HG03175 (cell line): ENCODE data around the gene SEMA6A.
A peak's percentile ranks its signal among the peaks of the same experiment; 100 is the strongest.
"Not testable (repeated sequence)": the region's sequence is repeated elsewhere in the genome, so short reads cannot be mapped to it uniquely, and the experiment has no call there.

ENCODE experiments used
- ATAC-seq: cut with Tn5 transposase; IDR thresholded peaks from one replicate; pipeline ENCODE4 v1.9.1; 2021; ENCODE audit warnings: mild to moderate bottlenecking, moderate library complexity; ENCODE audit not compliant: unreplicated experiment

SEMA6A gene

DNA sequence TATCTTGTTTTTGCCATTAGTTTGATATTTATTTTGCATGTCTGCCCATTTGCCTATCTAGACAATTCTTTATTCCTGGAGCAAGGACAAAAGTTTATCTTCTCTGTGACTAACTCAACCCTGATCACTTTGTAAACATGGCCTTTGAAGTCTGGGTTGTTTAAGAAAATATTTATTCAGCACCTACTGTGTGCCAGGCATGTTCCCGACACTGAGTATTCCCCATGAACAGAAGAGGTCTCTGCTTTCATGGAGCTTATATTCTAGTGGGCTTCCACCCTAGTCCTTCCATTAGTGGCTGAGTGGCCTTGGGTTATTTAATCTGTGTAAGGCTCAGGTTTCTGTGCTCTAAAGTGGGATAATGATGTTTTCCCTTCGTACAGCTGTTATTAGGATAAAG lies 49.7 kb downstream of the SEMA6A start:
- no peak for ATAC-seq

DNA sequence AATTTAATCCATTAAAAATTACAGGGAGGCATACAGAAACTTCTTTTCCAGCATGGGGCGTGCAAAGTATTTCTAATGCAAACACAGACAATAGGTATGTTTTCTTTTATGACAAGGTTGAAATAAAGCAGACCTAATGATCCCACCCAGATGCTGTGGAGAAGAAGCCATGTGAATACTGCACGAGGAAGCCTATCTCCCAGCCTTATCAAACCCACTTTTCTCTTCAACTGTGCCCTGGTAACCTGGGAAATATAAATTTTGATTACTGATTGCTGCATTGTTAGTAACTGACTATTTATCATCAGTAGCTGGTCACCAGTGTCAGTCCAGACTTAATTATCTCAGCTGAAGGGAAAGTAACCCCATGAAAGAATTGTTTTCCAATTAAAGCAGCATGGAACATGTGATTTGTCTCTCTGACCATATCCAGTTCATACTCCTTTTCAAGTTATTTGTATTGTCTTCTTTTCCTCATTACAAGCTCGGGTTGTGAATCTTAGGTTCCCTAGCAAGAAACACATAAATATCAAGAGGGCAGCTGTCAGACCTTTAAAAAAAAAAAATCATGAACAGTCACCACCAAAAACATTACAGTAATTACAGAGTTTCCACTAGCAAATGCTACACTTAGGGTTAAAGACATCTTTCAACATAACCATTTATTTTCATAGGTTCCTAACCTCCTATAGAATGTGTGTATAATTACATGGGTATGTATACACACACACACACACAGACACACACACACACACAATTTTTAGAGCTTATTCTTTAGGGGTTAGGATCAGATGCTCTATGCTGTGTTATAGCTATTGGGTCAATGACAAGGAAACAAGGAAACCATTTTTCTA lies 50.3 kb downstream of the SEMA6A start:
- ATAC-seq, result no peak

DNA sequence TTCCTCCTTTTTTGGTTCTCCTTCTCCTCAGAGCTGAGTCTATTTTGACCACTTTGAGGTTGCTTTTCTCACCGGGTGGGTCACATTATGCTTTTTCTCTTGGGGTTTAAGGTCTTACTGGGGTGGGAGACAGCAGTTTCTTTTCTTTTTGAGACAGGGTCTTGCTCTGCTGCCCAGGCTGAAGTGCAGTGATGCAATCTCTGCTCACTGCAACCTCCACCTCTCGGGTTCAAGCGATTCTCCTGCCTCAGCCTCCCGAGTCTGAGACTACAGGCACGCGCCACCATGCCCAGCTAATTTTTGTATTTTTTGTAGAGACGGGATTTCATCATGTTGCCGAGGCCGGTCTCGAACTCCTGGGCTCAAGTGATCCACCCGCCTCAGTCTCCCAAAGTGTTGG lies 51.4 kb downstream of the SEMA6A start:
- ATAC-seq, result not testable (repeated sequence)

DNA sequence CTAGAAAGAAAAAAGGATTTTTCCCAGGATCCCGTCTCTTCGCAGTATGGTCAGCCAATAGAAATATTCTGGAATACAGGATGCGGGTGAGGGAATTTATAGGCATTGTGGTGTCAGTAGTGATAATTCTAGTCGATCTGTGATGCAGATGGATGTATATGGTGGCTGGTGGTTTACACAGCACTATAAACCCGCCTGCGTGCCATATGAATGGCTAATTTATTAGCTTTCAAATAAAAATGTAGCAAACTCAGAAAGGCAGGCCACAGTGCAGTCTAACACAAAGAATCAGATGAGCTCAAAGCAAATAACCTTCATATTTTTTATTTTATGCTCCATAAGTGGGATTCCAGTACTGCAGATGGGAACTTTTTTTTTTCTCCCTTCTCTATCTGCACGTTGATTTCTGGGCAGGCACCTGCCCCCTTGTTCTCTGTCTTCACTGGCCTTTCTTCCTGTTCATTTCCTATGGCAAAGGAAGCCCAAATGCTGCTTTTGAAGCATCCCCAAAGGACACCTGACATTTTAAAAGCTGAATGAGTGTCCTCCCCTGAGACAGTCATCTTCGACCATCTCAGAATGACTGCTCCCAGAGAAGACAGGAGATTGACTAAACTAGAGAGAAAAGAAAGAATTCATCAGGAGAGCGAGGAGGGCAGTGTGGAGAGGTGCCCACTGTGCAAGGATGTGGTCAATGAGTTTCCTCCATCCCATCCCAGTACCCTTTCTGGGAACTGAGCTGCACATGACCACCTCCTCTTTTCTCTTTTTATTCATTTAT lies 52.1 kb downstream of the SEMA6A start:
- ATAC-seq, result no peak

DNA sequence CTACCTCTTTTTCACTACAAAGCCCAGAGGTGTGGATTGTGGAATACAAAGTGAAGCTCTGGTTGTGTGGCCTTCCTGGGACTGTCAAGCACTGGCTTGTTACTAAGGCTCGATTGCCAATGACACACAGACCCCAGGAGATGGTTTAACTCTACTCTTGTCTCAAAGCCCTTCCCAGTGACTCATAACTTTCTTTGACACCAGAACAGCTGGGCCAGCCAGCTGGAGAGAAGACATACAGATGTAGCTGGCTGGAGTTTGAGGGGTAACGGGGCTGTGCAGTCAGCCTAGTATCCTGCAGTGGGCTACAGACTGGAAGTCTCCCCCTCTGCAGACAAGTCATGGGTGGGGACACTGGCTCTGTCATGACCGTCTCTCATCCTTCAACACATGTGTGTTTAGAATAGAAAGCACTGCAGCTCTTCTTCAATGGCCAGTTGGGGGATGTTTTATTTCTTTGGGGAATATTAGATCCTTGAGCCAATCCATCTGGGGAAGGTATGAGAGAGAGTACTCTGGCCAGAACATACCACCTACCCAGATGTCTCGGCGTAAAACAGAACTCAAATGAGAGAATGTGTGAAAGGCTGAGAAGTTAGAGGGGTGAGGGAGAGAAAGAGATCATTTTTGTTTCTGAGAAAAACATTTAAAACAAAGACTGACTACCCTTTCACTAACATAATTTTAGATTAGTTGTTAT lies 53.3 kb downstream of the SEMA6A start:
- peak; percentile 64 for ATAC-seq

DNA sequence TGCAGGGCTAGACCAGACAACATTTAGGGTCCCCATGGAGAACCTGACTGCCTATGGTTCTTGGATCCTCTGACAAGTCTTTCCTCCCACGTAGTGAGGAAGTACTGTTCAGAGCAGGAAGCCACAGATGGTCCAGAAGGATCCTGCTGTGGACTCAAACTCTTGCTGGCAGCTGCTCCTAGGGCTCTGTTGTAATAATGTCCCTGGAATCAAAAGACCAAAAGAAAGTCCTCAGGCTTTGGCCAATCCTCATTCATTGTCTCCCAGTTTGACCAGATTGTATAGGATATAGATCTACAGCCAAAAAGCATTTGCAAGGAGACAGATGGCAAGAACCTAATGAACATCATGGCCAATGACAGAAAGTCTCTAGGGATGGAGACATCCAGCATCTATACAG lies 53.9 kb downstream of the SEMA6A start:
- ATAC-seq, result no peak

DNA sequence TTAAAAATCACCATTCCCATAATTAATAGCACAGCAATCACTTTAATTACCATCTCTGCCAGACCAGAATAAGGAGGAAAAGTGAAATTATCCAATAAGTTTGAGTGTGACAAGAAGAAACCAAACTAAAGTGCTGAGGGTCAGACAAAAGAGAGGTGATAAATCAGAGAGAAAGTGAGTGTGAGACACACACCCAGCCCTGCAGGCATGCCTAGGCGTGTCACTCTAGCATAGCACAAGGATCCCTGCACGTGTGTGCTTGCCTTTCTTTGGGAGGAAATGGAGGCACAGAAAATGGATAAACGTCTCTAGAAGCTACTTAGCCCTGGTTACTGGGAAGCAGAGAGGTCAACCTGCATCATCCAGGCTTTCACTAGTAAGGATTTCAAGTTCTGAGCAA lies 56.2 kb downstream of the SEMA6A start:
- ATAC-seq, result no peak

DNA sequence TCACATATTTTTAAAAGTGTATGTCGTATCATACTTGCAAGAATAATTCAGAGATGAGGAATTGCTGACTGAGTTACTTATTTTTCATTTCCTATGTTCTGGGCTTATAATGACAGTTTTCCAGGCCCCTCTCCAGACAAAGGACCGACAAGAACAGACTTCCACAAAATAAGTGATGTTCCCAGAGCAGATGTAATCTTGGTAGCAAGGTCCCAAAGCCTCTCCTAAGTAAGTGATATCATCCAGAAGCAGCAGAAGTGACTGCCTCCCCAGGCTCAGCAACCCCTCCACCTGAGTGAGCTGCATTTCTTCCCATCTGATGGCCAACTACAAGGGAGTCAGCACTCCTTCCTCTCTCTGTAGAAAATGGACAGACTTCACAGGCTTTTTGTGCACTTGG lies 57.1 kb downstream of the SEMA6A start:
- no peak for ATAC-seq

DNA sequence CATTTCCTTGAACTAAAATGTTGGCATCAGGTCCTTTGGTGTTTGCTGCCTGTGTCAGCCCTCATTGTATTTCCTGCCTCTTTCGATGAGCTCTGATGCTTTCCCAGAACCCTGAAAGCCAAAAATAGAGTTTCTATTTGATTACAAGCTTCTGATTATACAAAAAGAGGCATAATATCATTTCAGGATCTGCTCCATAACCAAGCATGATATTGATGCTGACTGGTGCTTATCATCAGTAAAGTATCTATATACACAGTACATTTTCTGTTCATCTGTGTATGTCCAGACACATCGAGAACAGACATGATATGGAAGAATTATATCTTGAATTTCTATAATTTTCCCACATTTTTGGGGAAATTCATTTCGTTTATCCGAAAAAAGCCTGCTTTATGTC lies 58.6 kb downstream of the SEMA6A start:
- no peak for ATAC-seq

DNA sequence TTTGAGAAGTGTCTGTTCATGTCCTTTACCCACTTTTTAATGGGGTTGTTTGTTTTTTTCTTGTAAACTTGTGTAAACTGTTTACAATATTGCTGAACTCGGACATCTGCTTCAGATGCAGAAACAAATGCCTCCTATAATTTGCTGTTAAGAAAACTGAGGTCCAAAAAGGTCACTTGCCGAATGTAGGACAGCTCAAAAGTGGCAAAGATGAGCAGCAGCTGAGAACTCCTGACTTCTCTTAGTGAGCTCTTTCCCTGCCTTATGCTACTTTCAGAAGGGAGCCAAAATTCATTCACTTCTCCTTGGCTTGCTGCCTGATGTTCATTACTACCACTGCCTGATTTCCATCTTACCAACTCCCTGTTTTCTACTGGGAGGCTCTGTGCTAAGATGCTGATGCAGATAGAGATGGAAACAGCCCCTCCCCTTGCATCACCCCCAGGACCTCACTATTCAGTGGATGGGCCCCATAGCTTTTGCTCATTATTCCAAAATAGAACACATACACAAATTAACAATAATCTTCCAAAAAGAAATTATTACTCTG lies 60.1 kb downstream of the SEMA6A start:
- no peak for ATAC-seq

DNA sequence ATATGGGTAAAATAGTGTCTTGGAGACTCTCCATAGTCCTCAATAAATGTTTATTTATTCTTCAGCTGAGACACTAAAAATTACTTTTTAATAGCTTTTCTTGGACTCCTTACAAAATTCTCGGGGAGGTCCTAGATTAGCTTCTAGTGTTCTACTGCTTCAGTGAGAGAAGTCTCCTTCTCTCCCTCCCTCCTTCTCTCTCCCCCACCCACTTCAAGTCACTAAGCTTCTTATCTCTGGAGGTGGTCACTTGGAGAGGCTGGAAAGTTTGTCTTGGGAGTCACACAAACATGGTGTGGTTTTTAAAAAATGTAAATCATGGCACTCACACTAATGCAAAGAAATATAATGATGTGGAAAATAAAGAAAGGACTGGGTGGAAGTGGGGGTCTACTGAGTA lies 64.1 kb downstream of the SEMA6A start:
- ATAC-seq, result no peak

DNA sequence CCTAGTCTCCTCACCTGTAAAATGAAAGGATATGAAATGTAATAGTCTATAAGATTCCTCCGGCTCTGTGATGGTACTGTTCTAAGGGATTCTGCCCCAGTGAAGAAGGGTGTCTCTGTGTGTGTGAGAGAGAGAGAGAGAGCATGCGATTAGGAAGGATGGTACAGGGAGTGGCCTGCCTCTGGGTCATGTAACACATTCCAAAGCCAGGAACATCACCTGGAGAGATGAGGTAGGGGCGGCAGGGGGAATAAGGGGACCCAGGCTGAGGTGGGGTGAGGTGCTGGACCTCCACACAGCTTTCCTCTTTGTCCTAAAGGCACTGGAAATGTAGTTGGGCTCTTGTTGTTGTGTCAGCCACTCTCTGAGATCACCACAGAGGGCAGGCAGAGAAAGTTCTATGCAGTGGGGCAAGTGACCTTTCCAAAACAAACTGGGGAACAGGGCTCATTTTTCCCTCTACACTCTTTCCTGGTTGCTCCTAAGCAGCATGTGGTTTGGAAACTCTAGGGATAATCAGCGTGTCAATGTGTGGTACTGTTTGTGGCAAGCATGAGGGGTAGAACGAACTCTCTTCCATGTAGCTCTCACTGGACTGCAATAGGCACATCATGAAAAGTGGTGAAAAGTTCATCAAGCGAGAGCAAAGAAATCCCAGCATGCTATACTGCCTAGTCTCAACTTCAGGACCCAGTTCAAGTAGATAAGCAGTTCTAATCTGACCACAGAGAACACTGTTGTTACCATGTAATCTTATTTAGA lies 65.0 kb downstream of the SEMA6A start:
- ATAC-seq, result no peak

DNA sequence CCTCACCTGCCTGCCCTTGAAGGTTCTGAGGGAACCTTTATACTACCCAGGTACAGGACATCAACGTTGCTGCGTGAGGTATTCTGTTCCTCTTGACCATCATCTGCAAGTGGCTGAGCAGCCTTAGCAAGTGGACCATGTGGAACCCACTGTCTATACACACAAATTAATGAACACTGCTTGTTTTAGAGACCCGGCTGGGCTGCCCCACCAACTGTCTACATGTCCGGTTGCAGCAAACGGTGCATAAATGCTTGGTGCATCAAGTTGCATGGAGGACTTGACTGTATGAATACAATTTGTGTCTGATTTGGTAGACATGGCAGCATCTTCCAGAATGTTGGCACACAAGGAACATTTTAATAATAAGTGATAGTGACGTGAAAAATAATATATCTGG lies 65.8 kb downstream of the SEMA6A start:
- no peak for ATAC-seq

DNA sequence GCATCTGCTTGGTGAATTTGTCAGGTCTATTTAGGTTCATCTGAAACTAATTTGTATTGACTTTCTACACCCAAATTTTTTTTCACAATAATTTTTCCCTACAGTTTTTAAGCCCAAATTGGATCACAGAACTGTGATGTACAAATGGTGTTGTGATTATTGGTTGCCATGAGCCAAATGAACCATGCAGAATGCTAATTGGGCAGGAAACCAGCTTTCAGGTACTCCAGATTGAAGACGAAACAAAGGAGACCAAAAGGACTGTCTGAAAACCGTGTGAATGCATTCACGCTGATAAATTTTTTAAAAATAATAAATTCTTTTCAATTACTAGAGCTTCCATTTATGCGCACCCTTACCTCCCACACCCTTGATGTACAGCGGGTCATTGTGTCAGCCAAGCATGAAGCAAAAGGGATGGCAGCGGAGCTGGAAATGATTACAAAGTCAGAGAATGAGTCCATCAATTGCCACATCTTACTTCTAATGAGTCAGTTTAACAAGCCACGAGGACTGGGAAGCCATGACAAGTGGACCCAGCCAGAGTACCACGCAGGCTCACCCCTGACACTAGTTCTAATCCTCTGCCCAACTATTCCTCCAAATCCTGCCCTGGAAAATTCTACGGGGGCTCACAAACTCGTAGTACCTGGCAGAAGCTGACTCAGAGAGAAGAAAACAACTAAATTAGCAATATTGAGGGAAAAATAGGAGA lies 66.5 kb downstream of the SEMA6A start:
- no peak for ATAC-seq

DNA sequence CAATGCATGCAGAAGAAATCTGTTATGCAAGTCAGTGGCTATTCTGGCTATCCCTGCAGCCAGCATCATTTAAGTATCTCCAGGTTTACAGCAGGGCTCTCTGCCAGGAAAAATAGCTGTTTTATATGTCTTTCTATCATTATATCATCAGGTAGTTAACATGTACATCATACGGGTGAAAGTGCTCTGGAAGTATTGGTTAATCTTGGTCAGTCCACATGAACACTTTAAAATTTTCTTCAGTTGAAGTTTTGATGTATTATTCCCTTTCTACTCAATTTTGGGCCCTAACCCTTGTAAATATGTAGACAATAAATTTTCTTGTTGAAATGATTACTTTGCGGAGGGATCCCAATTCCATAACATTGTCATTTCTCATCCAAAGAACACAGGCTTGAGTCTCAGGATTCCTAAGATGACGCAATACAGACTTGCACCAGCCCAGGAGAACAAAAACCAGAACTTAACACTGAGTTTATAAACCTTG lies 67.5 kb downstream of the SEMA6A start:
- no peak for ATAC-seq

DNA sequence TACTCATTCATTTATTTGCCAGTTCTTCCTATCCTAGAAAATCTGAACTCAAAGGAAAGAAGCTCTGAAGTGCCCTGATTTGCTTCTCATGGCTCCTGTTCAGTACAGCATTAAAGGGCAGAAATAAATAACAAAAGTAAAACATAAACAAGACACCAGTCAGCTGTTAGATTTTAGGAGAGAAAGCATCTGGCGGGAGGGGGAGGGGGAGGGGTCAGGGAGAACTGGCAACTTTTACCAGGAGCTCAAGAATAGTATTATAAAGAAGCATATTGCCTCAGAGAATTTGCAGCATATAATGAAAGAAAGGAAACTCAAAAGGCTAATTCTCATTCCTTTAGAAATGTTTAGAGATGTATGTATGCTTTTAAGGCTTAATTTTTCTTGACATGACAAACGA lies 68.1 kb downstream of the SEMA6A start:
- ATAC-seq, result no peak

DNA sequence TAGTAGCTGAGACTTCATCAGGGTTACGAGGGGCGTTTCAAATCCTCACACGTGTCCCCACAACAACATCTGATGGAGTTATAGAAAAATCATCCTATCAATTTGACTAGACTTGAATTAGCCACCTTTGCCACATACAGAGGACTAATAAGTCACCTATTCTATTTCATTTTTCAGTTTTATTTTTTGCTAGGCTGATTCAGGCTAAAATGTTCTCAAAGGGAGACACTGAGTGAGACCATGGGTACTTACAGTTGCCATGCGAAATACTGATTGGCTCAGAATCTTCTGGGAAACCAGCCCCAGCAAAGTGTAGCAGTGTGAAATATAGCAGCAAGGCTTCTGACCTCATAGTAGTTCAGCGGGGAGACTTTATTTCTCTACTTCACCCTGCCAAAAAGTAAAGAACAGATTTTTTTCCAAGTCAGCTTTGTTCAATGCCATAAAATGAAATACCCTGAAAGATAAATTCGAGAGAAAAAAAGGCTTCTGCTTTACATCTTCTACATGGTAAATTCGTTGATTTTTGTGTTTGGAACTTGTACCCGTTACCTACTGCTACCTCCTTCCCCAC lies 69.9 kb downstream of the SEMA6A start:
- no peak for ATAC-seq

DNA sequence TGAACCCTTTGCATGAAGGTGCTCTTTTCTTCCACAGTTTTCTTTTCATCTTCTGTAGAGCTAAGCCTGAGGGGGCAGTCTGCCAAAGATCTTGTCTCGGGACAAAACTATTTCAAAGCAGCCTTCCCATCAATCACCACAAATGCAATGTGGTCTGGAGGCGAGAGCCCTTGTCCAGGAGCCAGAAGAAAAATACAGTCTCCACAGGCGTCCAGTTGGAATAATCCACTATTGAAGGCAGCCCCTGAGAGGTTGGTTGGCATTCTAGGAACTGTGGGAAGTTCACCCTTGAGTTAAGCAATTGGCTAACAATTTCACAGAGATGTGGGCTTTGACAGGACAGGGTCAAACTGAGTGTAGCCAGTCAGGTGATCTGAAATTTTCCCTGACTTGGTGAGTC lies 72.0 kb downstream of the SEMA6A start:
- no peak for ATAC-seq

DNA sequence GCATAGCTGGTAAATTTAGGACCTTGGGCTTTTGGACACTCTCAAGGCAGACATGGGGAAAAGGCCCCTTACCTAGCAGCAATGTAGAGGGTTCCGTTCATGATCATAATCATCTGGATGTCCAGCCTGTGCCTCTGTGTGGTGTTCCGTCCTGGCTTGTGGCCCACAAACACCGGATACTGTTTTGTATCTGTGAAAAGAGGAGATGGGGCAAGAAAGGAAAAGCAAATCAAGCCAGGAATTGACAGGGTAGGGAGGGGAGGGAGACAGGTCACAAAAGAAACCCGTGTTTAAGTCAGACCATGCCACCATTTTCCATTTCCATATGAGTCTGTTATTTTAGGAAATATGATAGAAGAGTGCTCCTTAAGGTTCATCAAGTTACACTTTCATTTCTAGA lies 72.5 kb downstream of the SEMA6A start:
- ATAC-seq, result no peak
